OCI-LY1 (cell line): ENCODE data around the gene KANK4.

Experiments
- H2AFZ ChIP-seq: fragments of 200-600 bp; sonication (generic), shearing (Covaris generic); 2 replicates; pipeline ENCODE4 v1.6.0; 2014; ENCODE audit warnings: antibody characterized with exemption, mild to moderate bottlenecking, low read length
- H3F3A ChIP-seq: fragments of 200-600 bp; sonication (generic), shearing (Covaris generic); 2 replicates; pipeline ENCODE4 v1.6.0; 2014; ENCODE audit warnings: mild to moderate bottlenecking, antibody characterized with exemption, low read length, moderate library complexity; ENCODE audit not compliant: insufficient read depth
- H3K27ac ChIP-seq: fragments of 200-600 bp; sonication (generic); 2 replicates; pipeline ENCODE4 v1.5.1; 2014; ENCODE audit warnings: low read length, mixed run types, mild to moderate bottlenecking, low read depth; ENCODE audit not compliant: poor library complexity, severe bottlenecking
- H3K27me3 ChIP-seq: fragments of 200-600 bp; sonication (generic); 2 replicates; pipeline ENCODE4 v1.6.0; 2014; ENCODE audit warnings: antibody characterized with exemption, mild to moderate bottlenecking, low read length, moderate library complexity; ENCODE audit not compliant: insufficient read depth
- H3K36me3 ChIP-seq: fragments of 200-600 bp; sonication (generic); 2 replicates; pipeline ENCODE4 v1.6.1; 2014; ENCODE audit warnings: mild to moderate bottlenecking, antibody characterized with exemption, low read length, moderate library complexity, mixed read lengths; ENCODE audit not compliant: insufficient read depth
- H3K4me1 ChIP-seq: fragments of 200-600 bp; sonication (generic); 2 replicates; pipeline ENCODE4 v1.5.1; 2014; ENCODE audit warnings: mild to moderate bottlenecking, low read length, moderate library complexity; ENCODE audit not compliant: insufficient read depth, severe bottlenecking
- H3K4me2 ChIP-seq: fragments of 200-600 bp; sonication (generic), shearing (Covaris generic); 2 replicates; pipeline ENCODE4 v1.6.1; 2014; ENCODE audit warnings: low read length
- H3K4me3 ChIP-seq: fragments of 200-600 bp; sonication (generic); 2 replicates; pipeline ENCODE4 v1.5.1; 2014; ENCODE audit warnings: low read length, low read depth, mild to moderate bottlenecking, mixed read lengths; ENCODE audit not compliant: poor library complexity, severe bottlenecking
- H3K79me2 ChIP-seq: fragments of 200-600 bp; shearing (Covaris generic); 2 replicates; pipeline ENCODE4 v1.6.1; 2016; ENCODE audit warnings: mixed run types, low read length, mixed read lengths; ENCODE audit not compliant: insufficient read depth
- H3K9ac ChIP-seq: fragments of 200-600 bp; sonication (generic), shearing (Covaris generic); 2 replicates; pipeline ENCODE4 v1.6.1; 2014; ENCODE audit warnings: mild to moderate bottlenecking, low read length, mixed read lengths
- H3K9me2 ChIP-seq: fragments of 200-600 bp; sonication (generic), shearing (Covaris generic); 2 replicates; pipeline ENCODE4 v1.6.1; 2014; ENCODE audit warnings: low read depth, mild to moderate bottlenecking, low read length, mixed read lengths
- H3K9me3 ChIP-seq: fragments of 200-600 bp; shearing (Covaris generic); 2 replicates; pipeline ENCODE4 v1.6.1; 2014; ENCODE audit warnings: low read length, mixed read lengths
- H4K20me1 ChIP-seq: fragments of 200-600 bp; sonication (generic), shearing (Covaris generic); 2 replicates; pipeline ENCODE4 v1.6.0; 2016; ENCODE audit warnings: mild to moderate bottlenecking, low read length; ENCODE audit not compliant: insufficient read depth
- CTCF ChIP-seq: fragments of 200-600 bp; sonication (generic), shearing (Covaris generic); IDR thresholded peaks from 2 replicates; pipeline ENCODE4 v1.5.1; 2017; ENCODE audit warnings: mild to moderate bottlenecking, antibody characterized with exemption, low read length, moderate library complexity, mixed read lengths
- EZH2 ChIP-seq: fragments of 200-600 bp; sonication (generic), shearing (Covaris generic); IDR thresholded peaks from 2 replicates; pipeline ENCODE4 v1.8.0; 2017; ENCODE audit warnings: borderline replicate concordance, mixed run types, mild to moderate bottlenecking, antibody characterized with exemption, low read length, moderate library complexity, mixed read lengths

Gene KANK4

GRCh38 chr1:62265956-62266935, 53.0 kb downstream of the KANK4 start:
- Histone ChIP-seq H3K4me2 (no peak overlapping the region), H3K4me1 (peaks cover under 1% of the 10 kb centered on the region), H3F3A (no peaks in the 10 kb centered on the region), H3K9me2 (no peaks in the 10 kb centered on the region), H3K79me2 (no peaks in the 10 kb centered on the region), H3K36me3 (no peaks in the 10 kb centered on the region), H3K9me3 (no peaks in the 10 kb centered on the region), H3K27me3 (no peaks in the 10 kb centered on the region), H3K4me3 (no peak overlapping the region), H4K20me1 (no peaks in the 10 kb centered on the region), H2AFZ (no peak overlapping the region), H3K27ac (no peak overlapping the region), H3K9ac (no peak overlapping the region)
- no peak for TF ChIP-seq EZH2
- no peak for TF ChIP-seq CTCF

GRCh38 chr1:62263814-62264353, 55.4 kb downstream of the KANK4 start:
- Histone ChIP-seq H3K9ac (no peak overlapping the region), H3K4me3 (no peak overlapping the region), H3K9me3 (no peaks in the 10 kb centered on the region), H3K4me1 (no peaks in the 10 kb centered on the region), H3K36me3 (no peaks in the 10 kb centered on the region), H3K4me2 (no peak overlapping the region), H4K20me1 (no peaks in the 10 kb centered on the region), H3K79me2 (no peaks in the 10 kb centered on the region), H3K9me2 (no peaks in the 10 kb centered on the region), H2AFZ (no peak overlapping the region), H3K27ac (no peak overlapping the region), H3K27me3 (no peaks in the 10 kb centered on the region), H3F3A (no peaks in the 10 kb centered on the region)
- TF ChIP-seq CTCF (no peak), EZH2 (no peak)

- no peaks in the 10 kb centered on the region for H3K9me2 ChIP-seq
- no peaks in the 10 kb centered on the region for H3K4me1 ChIP-seq
- no peaks in the 10 kb centered on the region for H4K20me1 ChIP-seq
- H3K36me3 ChIP-seq, result no peaks in the 10 kb centered on the region
- H3K9ac ChIP-seq, result no peak overlapping the region
- no peaks in the 10 kb centered on the region for H3K27me3 ChIP-seq
- no peaks in the 10 kb centered on the region for H3K9me3 ChIP-seq
- H2AFZ ChIP-seq, result no peak overlapping the region
- H3F3A ChIP-seq, result no peaks in the 10 kb centered on the region
- TF ChIP-seq CTCF (no peak), EZH2 (no peak)
- H3K4me3 ChIP-seq, result no peak overlapping the region
- no peak overlapping the region for H3K4me2 ChIP-seq
- no peaks in the 10 kb centered on the region for H3K79me2 ChIP-seq
- no peak overlapping the region for H3K27ac ChIP-seq
These were observed 56.0 kb downstream of the KANK4 start for GRCh38 chr1:62263006-62263813.
